GM23338 (cell line): ENCODE measurements around the gene USH2A. TPM values are rescaled to one million over a fixed set of nuclear protein-coding genes. Genes with fewer than 3 reads are reported as not detected.

ENCODE experiments used
- ATAC-seq: fragments of 200-7000 bp; cut with Tn5 transposase; 3 replicates; pipeline ENCODE4 v1.9.1; 2020
- DNase-seq: peaks from one replicate; pipeline ENCODE4 v3.0.0-alpha.2; 2015; ENCODE audit warnings: low spot score
- H2AFZ ChIP-seq: fragments of 200-600 bp; sonication (generic); 2 replicates; pipeline ENCODE4 v1.8.0; 2016; ENCODE audit warnings: antibody characterized with exemption, mild to moderate bottlenecking, moderate library complexity
- H3F3A ChIP-seq: fragments of 200-600 bp; sonication (generic); replicated peaks from 2 replicates; pipeline ENCODE4 v1.8.0; 2017; ENCODE audit warnings: antibody characterized with exemption, mixed run types, low read depth
- H3K27ac ChIP-seq: fragments of 200-600 bp; sonication (generic); 2 replicates; pipeline ENCODE4 v1.6.1; 2016; ENCODE audit warnings: low read depth
- H3K27me3 ChIP-seq: fragments of 200-600 bp; sonication (generic); 2 replicates; pipeline ENCODE4 v1.8.0; 2016; ENCODE audit warnings: mild to moderate bottlenecking, mixed run types, moderate library complexity; ENCODE audit not compliant: insufficient read depth
- H3K36me3 ChIP-seq: fragments of 200-600 bp; sonication (generic); 2 replicates; pipeline ENCODE4 v1.8.0; 2016; ENCODE audit warnings: mild to moderate bottlenecking; ENCODE audit not compliant: insufficient read depth
- H3K4me1 ChIP-seq: fragments of 200-600 bp; sonication (generic); 2 replicates; pipeline ENCODE4 v1.8.0; 2016; ENCODE audit warnings: mild to moderate bottlenecking, moderate library complexity; ENCODE audit not compliant: insufficient read depth
- H3K4me2 ChIP-seq: fragments of 200-600 bp; sonication (generic); 2 replicates; pipeline ENCODE4 v1.7.1; 2017; ENCODE audit warnings: mixed run types
- H3K4me3 ChIP-seq: fragments of 200-600 bp; sonication (generic); 2 replicates; pipeline ENCODE4 v1.6.1; 2016; ENCODE audit warnings: mixed run types
- H3K79me2 ChIP-seq: fragments of 200-600 bp; sonication (generic); replicated peaks from 2 replicates; pipeline ENCODE4 v1.8.0; 2017; ENCODE audit warnings: mild to moderate bottlenecking; ENCODE audit not compliant: insufficient read depth
- H3K9me2 ChIP-seq: fragments of 200-600 bp; sonication (generic); 2 replicates; pipeline ENCODE4 v1.8.0; 2017; ENCODE audit not compliant: insufficient read depth
- H4K20me1 ChIP-seq: fragments of 200-600 bp; sonication (generic); replicated peaks from 2 replicates; pipeline ENCODE4 v1.8.0; 2017; ENCODE audit warnings: mild to moderate bottlenecking; ENCODE audit not compliant: insufficient read depth
- H3K27ac Mint-ChIP-seq: 2 replicates; pipeline ENCODE4 v1.8.0; 2020; ENCODE audit warnings: inconsistent platforms, mild to moderate bottlenecking, moderate library complexity, mixed read lengths
- H3K27me3 Mint-ChIP-seq: 3 replicates; pipeline ENCODE4 v1.8.0; 2022; ENCODE audit warnings: low read depth, mild to moderate bottlenecking, moderate library complexity, mixed read lengths, inconsistent platforms; ENCODE audit not compliant: insufficient read depth, poor library complexity
- H3K36me3 Mint-ChIP-seq: 3 replicates; pipeline ENCODE4 v1.8.0; 2021; ENCODE audit warnings: low read depth, mild to moderate bottlenecking, inconsistent platforms, moderate library complexity, mixed read lengths
- H3K4me1 Mint-ChIP-seq: 3 replicates; pipeline ENCODE4 v1.8.0; 2020; ENCODE audit warnings: mild to moderate bottlenecking, inconsistent platforms, mixed read lengths
- H3K4me3 Mint-ChIP-seq: 3 replicates; pipeline ENCODE4 v1.8.0; 2021; ENCODE audit warnings: moderate library complexity, mild to moderate bottlenecking, inconsistent platforms, mixed read lengths
- H3K9me3 Mint-ChIP-seq: 3 replicates; pipeline ENCODE4 v1.8.0; 2020; ENCODE audit warnings: moderate library complexity, mild to moderate bottlenecking, inconsistent platforms, mixed read lengths
- EZH2 ChIP-seq: fragments of 200-600 bp; sonication (generic); IDR thresholded peaks from one replicate; pipeline ENCODE4 v1.8.0; 2017; ENCODE audit warnings: antibody characterized with exemption, mild to moderate bottlenecking, low read depth; ENCODE audit not compliant: unreplicated experiment
- JUNB ChIP-seq: IDR thresholded peaks from one replicate; pipeline ENCODE4 v1.6.1; 2016; ENCODE audit warnings: antibody characterized with exemption; ENCODE audit not compliant: unreplicated experiment
- NANOG ChIP-seq: IDR thresholded peaks from 2 replicates; pipeline ENCODE4 v1.6.1; 2016; ENCODE audit warnings: antibody characterized with exemption, borderline replicate concordance
- POLR2AphosphoS5 ChIP-seq: IDR thresholded peaks from 2 replicates; pipeline ENCODE4 v1.6.1; 2016; ENCODE audit warnings: antibody characterized with exemption, low read depth
- STAT1 ChIP-seq: IDR thresholded peaks from one replicate; pipeline ENCODE4 v1.6.1; 2016; ENCODE audit warnings: antibody characterized with exemption; ENCODE audit not compliant: unreplicated experiment
- ZNF114 ChIP-seq: fragments of 250-450 bp; sonication (Bioruptor Pico); IDR thresholded peaks from 2 replicates; pipeline ENCODE4 v1.5.0; 2020; ENCODE audit warnings: mild to moderate bottlenecking, moderate library complexity
- polyA plus RNA-seq: library from polyadenylated mRNA; unstranded; fragments of >200 nt; fragmentation: Nextera tagmentation; extraction: Ambion mirVana; gene quantifications from 2 replicates; pipeline ENCODE4 v1.2.1, GENCODE V29; 2016
- total RNA-seq: library from RNA; depleted of rRNA; stranded (reverse); fragments of >200 nt; shearing (Covaris generic); gene quantifications from 2 replicates; pipeline ENCODE4 v1.2.3, GENCODE V29; 2014
- TF ChIP-seq, protein P1 (sequence below): IDR thresholded peaks from one replicate; pipeline ENCODE4 v1.6.1; 2018; ENCODE audit warnings: antibody characterized with exemption; ENCODE audit not compliant: unreplicated experiment
- TF ChIP-seq, protein P2 (sequence below), 2 experiments: fragments of 200-600 bp in 1 of 2; sonication (generic) in 1 of 2; conservative IDR thresholded peaks; 2 replicates each; pipeline versions ENCODE4 v1.5.1 to v1.6.1; 2016 to 2017; ENCODE audit warnings: antibody characterized with exemption in 2 of 2, low read depth in 2 of 2, mild to moderate bottlenecking in 2 of 2, moderate library complexity in 1 of 2
- TF ChIP-seq, protein P3 (sequence below): fragments of 250-450 bp; sonication (Bioruptor Pico); IDR thresholded peaks from 2 replicates; pipeline ENCODE4 v1.5.0; 2020; ENCODE audit warnings: mild to moderate bottlenecking, moderate library complexity

USH2A gene
- total and polyA plus RNA-seq, 2 experiments from 2014 or later = 0.03 TPM

DNA sequence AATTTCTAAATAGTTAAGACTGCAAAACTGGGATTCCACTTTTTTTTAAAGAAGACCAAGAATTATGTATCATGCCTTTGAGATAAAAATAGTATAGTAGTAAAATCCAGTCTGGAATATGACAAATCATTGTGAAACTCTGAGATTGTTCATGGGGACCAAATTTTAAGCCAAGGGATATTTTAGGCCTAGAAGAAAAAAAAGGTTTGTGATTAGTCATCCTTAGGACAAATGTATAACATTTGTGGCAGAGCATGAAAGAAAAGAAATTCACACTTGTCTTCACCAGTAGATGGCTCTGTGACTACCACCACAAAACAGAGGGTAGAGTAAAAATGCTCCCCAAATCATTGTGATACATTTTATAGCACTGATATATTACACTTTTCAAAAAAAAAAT is 630.1 kb downstream of the USH2A start:
- Histone ChIP-seq H3K9me2 (peaks cover 4% of the 10 kb centered on the region; the same call in 1 of the 2 replicates), H3K36me3 (no peaks in the 10 kb centered on the region), H3K27ac (no peak overlapping the region), H2AFZ (no peak overlapping the region), H3F3A (no peaks in the 10 kb centered on the region), H3K4me3 (no peak overlapping the region), H3K79me2 (no peaks in the 10 kb centered on the region), H3K4me2 (no peak overlapping the region), H4K20me1 (no peaks in the 10 kb centered on the region), H3K4me1 (no peaks in the 10 kb centered on the region), H3K27me3 (no peaks in the 10 kb centered on the region)
- ATAC-seq (no peak; the same call in 2 of the 3 replicates), DNase-seq (peak; percentile 32)
- Mint-ChIP-seq H3K9me3 (no peaks in the 10 kb centered on the region), H3K27ac (no peak overlapping the region), H3K4me3 (no peak overlapping the region), H3K36me3 (no peaks in the 10 kb centered on the region), H3K27me3 (no peaks in the 10 kb centered on the region), H3K4me1 (no peaks in the 10 kb centered on the region)
- TF ChIP-seq, protein P1, sequence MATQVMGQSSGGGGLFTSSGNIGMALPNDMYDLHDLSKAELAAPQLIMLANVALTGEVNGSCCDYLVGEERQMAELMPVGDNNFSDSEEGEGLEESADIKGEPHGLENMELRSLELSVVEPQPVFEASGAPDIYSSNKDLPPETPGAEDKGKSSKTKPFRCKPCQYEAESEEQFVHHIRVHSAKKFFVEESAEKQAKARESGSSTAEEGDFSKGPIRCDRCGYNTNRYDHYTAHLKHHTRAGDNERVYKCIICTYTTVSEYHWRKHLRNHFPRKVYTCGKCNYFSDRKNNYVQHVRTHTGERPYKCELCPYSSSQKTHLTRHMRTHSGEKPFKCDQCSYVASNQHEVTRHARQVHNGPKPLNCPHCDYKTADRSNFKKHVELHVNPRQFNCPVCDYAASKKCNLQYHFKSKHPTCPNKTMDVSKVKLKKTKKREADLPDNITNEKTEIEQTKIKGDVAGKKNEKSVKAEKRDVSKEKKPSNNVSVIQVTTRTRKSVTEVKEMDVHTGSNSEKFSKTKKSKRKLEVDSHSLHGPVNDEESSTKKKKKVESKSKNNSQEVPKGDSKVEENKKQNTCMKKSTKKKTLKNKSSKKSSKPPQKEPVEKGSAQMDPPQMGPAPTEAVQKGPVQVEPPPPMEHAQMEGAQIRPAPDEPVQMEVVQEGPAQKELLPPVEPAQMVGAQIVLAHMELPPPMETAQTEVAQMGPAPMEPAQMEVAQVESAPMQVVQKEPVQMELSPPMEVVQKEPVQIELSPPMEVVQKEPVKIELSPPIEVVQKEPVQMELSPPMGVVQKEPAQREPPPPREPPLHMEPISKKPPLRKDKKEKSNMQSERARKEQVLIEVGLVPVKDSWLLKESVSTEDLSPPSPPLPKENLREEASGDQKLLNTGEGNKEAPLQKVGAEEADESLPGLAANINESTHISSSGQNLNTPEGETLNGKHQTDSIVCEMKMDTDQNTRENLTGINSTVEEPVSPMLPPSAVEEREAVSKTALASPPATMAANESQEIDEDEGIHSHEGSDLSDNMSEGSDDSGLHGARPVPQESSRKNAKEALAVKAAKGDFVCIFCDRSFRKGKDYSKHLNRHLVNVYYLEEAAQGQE = no peak
- TF ChIP-seq, protein P2, sequence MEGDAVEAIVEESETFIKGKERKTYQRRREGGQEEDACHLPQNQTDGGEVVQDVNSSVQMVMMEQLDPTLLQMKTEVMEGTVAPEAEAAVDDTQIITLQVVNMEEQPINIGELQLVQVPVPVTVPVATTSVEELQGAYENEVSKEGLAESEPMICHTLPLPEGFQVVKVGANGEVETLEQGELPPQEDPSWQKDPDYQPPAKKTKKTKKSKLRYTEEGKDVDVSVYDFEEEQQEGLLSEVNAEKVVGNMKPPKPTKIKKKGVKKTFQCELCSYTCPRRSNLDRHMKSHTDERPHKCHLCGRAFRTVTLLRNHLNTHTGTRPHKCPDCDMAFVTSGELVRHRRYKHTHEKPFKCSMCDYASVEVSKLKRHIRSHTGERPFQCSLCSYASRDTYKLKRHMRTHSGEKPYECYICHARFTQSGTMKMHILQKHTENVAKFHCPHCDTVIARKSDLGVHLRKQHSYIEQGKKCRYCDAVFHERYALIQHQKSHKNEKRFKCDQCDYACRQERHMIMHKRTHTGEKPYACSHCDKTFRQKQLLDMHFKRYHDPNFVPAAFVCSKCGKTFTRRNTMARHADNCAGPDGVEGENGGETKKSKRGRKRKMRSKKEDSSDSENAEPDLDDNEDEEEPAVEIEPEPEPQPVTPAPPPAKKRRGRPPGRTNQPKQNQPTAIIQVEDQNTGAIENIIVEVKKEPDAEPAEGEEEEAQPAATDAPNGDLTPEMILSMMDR (conservative IDR thresholded peaks at IDR 0.05; ENCODE audit: low read depth in 2 of 2) = peak; percentile 62 to 71
- TF ChIP-seq JUNB = no peak

DNA sequence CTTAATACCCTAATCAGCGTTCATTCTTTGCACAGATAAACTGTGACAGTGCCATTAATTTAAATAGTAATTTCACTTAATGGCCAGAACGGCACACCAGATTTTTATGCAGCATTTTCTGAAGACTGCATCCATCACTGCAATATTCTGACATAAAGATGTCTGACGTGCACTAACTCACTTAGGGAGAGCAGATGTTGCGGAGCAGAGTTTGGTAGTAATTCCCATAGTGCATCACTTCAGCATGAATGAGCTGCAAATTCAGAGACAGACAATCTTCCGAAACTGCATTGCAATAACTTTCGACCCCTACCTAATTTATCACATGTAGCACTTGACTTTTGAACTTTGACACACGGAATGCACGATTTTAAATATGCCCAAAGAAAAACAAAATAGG is 630.8 kb downstream of the USH2A start:
- Histone ChIP-seq H2AFZ (no peak overlapping the region), H3K27me3 (no peaks in the 10 kb centered on the region), H3K4me2 (no peak overlapping the region), H3K36me3 (no peaks in the 10 kb centered on the region), H4K20me1 (no peaks in the 10 kb centered on the region), H3K4me3 (no peak overlapping the region), H3K9me2 (peaks cover 5% of the 10 kb centered on the region; the same call in 1 of the 2 replicates), H3K4me1 (no peaks in the 10 kb centered on the region), H3F3A (no peaks in the 10 kb centered on the region), H3K27ac (no peak overlapping the region), H3K79me2 (no peaks in the 10 kb centered on the region)
- H3K27ac Mint-ChIP-seq = no peak overlapping the region
- peaks cover 3% of the 10 kb centered on the region for H3K27me3 Mint-ChIP-seq
- DNase-seq (no peak), ATAC-seq (no peak)
- no peak overlapping the region for H3K4me3 Mint-ChIP-seq
- no peaks in the 10 kb centered on the region for H3K36me3 Mint-ChIP-seq
- no peaks in the 10 kb centered on the region for H3K9me3 Mint-ChIP-seq
- no peaks in the 10 kb centered on the region for H3K4me1 Mint-ChIP-seq
- TF ChIP-seq EZH2 (no peak), STAT1 (no peak), POLR2AphosphoS5 (no peak), JUNB (no peak), NANOG (no peak), ZNF114 (no peak)
- TF ChIP-seq, protein P3, sequence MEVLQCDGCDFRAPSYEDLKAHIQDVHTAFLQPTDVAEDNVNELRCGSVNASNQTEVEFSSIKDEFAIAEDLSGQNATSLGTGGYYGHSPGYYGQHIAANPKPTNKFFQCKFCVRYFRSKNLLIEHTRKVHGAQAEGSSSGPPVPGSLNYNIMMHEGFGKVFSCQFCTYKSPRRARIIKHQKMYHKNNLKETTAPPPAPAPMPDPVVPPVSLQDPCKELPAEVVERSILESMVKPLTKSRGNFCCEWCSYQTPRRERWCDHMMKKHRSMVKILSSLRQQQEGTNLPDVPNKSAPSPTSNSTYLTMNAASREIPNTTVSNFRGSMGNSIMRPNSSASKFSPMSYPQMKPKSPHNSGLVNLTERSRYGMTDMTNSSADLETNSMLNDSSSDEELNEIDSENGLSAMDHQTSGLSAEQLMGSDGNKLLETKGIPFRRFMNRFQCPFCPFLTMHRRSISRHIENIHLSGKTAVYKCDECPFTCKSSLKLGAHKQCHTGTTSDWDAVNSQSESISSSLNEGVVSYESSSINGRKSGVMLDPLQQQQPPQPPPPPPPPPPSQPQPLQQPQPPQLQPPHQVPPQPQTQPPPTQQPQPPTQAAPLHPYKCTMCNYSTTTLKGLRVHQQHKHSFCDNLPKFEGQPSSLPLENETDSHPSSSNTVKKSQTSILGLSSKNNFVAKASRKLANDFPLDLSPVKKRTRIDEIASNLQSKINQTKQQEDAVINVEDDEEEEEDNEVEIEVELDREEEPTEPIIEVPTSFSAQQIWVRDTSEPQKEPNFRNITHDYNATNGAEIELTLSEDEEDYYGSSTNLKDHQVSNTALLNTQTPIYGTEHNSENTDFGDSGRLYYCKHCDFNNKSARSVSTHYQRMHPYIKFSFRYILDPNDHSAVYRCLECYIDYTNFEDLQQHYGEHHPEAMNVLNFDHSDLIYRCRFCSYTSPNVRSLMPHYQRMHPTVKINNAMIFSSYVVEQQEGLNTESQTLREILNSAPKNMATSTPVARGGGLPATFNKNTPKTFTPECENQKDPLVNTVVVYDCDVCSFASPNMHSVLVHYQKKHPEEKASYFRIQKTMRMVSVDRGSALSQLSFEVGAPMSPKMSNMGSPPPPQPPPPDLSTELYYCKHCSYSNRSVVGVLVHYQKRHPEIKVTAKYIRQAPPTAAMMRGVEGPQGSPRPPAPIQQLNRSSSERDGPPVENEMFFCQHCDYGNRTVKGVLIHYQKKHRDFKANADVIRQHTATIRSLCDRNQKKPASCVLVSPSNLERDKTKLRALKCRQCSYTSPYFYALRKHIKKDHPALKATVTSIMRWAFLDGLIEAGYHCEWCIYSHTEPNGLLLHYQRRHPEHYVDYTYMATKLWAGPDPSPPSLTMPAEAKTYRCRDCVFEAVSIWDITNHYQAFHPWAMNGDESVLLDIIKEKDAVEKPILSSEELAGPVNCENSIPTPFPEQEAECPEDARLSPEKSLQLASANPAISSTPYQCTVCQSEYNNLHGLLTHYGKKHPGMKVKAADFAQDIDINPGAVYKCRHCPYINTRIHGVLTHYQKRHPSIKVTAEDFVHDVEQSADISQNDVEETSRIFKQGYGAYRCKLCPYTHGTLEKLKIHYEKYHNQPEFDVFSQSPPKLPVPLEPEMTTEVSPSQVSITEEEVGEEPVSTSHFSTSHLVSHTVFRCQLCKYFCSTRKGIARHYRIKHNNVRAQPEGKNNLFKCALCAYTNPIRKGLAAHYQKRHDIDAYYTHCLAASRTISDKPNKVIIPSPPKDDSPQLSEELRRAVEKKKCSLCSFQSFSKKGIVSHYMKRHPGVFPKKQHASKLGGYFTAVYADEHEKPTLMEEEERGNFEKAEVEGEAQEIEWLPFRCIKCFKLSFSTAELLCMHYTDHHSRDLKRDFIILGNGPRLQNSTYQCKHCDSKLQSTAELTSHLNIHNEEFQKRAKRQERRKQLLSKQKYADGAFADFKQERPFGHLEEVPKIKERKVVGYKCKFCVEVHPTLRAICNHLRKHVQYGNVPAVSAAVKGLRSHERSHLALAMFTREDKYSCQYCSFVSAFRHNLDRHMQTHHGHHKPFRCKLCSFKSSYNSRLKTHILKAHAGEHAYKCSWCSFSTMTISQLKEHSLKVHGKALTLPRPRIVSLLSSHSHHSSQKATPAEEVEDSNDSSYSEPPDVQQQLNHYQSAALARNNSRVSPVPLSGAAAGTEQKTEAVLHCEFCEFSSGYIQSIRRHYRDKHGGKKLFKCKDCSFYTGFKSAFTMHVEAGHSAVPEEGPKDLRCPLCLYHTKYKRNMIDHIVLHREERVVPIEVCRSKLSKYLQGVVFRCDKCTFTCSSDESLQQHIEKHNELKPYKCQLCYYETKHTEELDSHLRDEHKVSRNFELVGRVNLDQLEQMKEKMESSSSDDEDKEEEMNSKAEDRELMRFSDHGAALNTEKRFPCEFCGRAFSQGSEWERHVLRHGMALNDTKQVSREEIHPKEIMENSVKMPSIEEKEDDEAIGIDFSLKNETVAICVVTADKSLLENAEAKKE (CRISPR knock-in tag) = no peak
